ENCODE data around the gene RALGPS1.
A peak's percentile ranks its signal among the peaks of the same experiment; 100 is the strongest.
"Not testable (repeated sequence)": the region's sequence is repeated elsewhere in the genome, so short reads cannot be mapped to it uniquely, and the experiment has no call there.

The RALGPS1 gene

GRCh38 chr9:127139071-127139731 is 224.6 kb downstream of the RALGPS1 start:
- DNase-seq: peak; percentile 51

GRCh38 chr9:127139775-127140174 is 225.2 kb downstream of the RALGPS1 start:
- DNase-seq: no peak

GRCh38 chr9:127140181-127140580 is 225.6 kb downstream of the RALGPS1 start:
- peak; percentile 32 for DNase-seq

GRCh38 chr9:127140842-127141675 is 226.5 kb downstream of the RALGPS1 start:
- peak; percentile 24 for DNase-seq

GRCh38 chr9:127142291-127142690 is 227.7 kb downstream of the RALGPS1 start:
- DNase-seq: peak; percentile 43

- no peak for DNase-seq
These were observed 228.4 kb downstream of the RALGPS1 start for GRCh38 chr9:127142931-127143464.

GRCh38 chr9:127143920-127144465 is 229.4 kb downstream of the RALGPS1 start:
- DNase-seq: peak; percentile 19

- DNase-seq: peak; percentile 47
These were observed 230.3 kb downstream of the RALGPS1 start for GRCh38 chr9:127144670-127145445.

GRCh38 chr9:127146841-127147240 is 232.3 kb downstream of the RALGPS1 start:
- not testable (repeated sequence) for DNase-seq

- no peak for DNase-seq
These were observed 232.7 kb downstream of the RALGPS1 start for GRCh38 chr9:127147251-127147650.

GRCh38 chr9:127148014-127148413 is 233.4 kb downstream of the RALGPS1 start:
- DNase-seq: peak; percentile 33

GRCh38 chr9:127149010-127149409 is 234.4 kb downstream of the RALGPS1 start:
- DNase-seq: peak; percentile 40

GRCh38 chr9:127149463-127150390 is 235.1 kb downstream of the RALGPS1 start:
- peak; percentile 51 for DNase-seq

- DNase-seq: peak; percentile 32
These were observed 238.9 kb downstream of the RALGPS1 start for GRCh38 chr9:127153501-127153900.

- DNase-seq: peak; percentile 47
These were observed 239.4 kb downstream of the RALGPS1 start for GRCh38 chr9:127154003-127154389.

- peak; percentile 21 for DNase-seq
These were observed 240.0 kb downstream of the RALGPS1 start for GRCh38 chr9:127154390-127155191.

GRCh38 chr9:127155314-127155960 is 240.9 kb downstream of the RALGPS1 start:
- DNase-seq: no peak

- DNase-seq: peak; percentile 26
These were observed 244.3 kb downstream of the RALGPS1 start for GRCh38 chr9:127158786-127159324.

GRCh38 chr9:127159325-127159801 is 244.8 kb downstream of the RALGPS1 start:
- DNase-seq: peak; percentile 32

Measured in activated CD8-positive, alpha-beta memory T cell treated with anti-CD3 and anti-CD28 coated beads for 24 hours (primary cell).